Kidney epithelial cell (primary cell): ENCODE data around the gene COL5A3. TPM values are rescaled to one million over a fixed set of nuclear protein-coding genes. Genes with fewer than 3 reads are reported as not detected.

Experiments
- DNase-seq: peaks from one replicate; pipeline ENCODE4 v3.0.0-alpha.2; 2010; ENCODE audit warnings: low read depth
- H3K27me3 ChIP-seq: 2 replicates; pipeline ENCODE4 v1.6.0; 2011; ENCODE audit warnings: low read length; ENCODE audit not compliant: control insufficient read depth, insufficient read depth
- H3K36me3 ChIP-seq: 2 replicates; pipeline ENCODE4 v1.5.1; 2011; ENCODE audit warnings: low read length; ENCODE audit not compliant: control insufficient read depth, insufficient read depth
- H3K4me3 ChIP-seq: 2 replicates; pipeline ENCODE4 v1.5.1; 2011; ENCODE audit warnings: low read depth, mild to moderate bottlenecking, control low read depth, low read length
- CTCF ChIP-seq: IDR thresholded peaks from 2 replicates; pipeline ENCODE4 v1.5.1; 2011; ENCODE audit warnings: mild to moderate bottlenecking, moderate library complexity, low read length, control low read depth, inconsistent platforms; ENCODE audit not compliant: insufficient read depth, poor library complexity, severe bottlenecking
- total RNA-seq: library from RNA; depleted of rRNA; stranded (reverse); fragments of >200 nt; gene quantifications from 2 replicates; pipeline ENCODE4 v1.2.3, GENCODE V29; 2015

Gene COL5A3
- total RNA-seq, 1 donor from 2014 or later, result 0.79 TPM

- no peak for TF ChIP-seq CTCF
- H3K4me3 ChIP-seq, result no peak overlapping the region
- no peak for DNase-seq
- peaks cover 18% of the 10 kb centered on the region for H3K27me3 ChIP-seq
- H3K36me3 ChIP-seq, result no peaks in the 10 kb centered on the region
Observed at GRCh38 chr19:9968820-9969687, 41.2 kb downstream of the COL5A3 start.

- TF ChIP-seq CTCF, result no peak
- DNase-seq, result no peak
- Histone ChIP-seq H3K27me3 (peaks cover 18% of the 10 kb centered on the region), H3K36me3 (no peaks in the 10 kb centered on the region), H3K4me3 (no peak overlapping the region)
Observed at GRCh38 chr19:9967326-9967725, 43.0 kb downstream of the COL5A3 start.

- H3K4me3 ChIP-seq, result no peak overlapping the region
Observed at GRCh38 chr19:9966448-9966847, 43.9 kb downstream of the COL5A3 start.

GRCh38 chr19:9966024-9966423 lies 44.3 kb downstream of the COL5A3 start:
- DNase-seq, result no peak
- no peak for TF ChIP-seq CTCF
- Histone ChIP-seq H3K4me3 (no peak overlapping the region), H3K27me3 (peaks cover 18% of the 10 kb centered on the region), H3K36me3 (no peaks in the 10 kb centered on the region)

More at GRCh38 chr19:9966448-9966847, 43.9 kb downstream of the COL5A3 start:
- DNase-seq, result no peak
- no peak for TF ChIP-seq CTCF
- Histone ChIP-seq H3K27me3 (peaks cover 18% of the 10 kb centered on the region), H3K36me3 (no peaks in the 10 kb centered on the region)

DNA sequence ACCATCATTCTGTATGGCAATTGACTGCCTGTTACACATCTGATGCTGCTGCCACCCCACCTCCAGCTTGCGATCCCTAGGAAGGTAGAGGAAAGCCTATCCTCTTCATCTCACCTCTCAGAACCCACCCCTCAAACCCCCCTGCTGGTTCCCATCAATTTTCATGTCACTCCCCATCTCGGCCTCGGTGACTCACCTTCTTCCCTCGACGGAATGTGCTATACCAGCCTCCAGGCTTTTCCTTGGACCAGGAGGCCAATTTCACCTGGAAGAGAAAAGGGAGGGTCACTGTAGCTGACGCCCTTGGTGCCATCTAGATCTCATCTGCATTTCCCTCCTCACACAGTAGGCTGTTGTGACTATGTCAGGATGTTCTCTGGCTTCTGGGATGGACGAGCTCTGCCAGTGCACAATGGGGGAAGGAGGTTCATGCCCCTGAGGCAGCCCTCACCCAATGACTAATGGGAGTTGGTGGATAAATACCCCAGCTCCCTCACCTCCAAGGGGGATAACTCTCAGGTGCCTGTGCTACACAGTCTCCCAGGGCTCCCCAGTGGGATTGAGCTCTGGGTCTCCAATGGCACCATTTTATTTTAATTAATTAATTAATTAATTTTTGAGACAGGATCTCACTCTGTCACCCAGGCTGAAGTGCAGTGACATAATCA lies 47.5 kb downstream of the COL5A3 start:
- H3K27me3 ChIP-seq, result peaks cover 16% of the 10 kb centered on the region
- no peak overlapping the region for H3K4me3 ChIP-seq
- no peak for TF ChIP-seq CTCF
- H3K36me3 ChIP-seq, result no peaks in the 10 kb centered on the region
- DNase-seq, result no peak
